GM12865 (cell line): Measurements from ENCODE around the gene PSG4.
"Not testable (repeated sequence)": the region's sequence is repeated elsewhere in the genome, so short reads cannot be mapped to it uniquely, and the experiment has no call there.

Experiments used
- DNase-seq: peaks from one replicate; pipeline ENCODE4 v3.0.0; 2010; ENCODE audit warnings: low read depth
- H3K4me3 ChIP-seq: 2 replicates; pipeline ENCODE4 v1.5.1; 2011; ENCODE audit warnings: mild to moderate bottlenecking, low read depth, low read length, control low read depth
- TF ChIP-seq, protein P1 (sequence below): IDR thresholded peaks from 2 replicates; pipeline ENCODE4 v1.5.1; 2011; ENCODE audit warnings: low read length, control low read depth, low read depth, inconsistent platforms; ENCODE audit not compliant: insufficient read depth; ENCODE audit errors: missing control alignments

Gene PSG4

GRCh38 chr19:43207991-43208390 is 2.6 kb upstream of the PSG4 start:
- DNase-seq = no peak
- TF ChIP-seq, protein P1, sequence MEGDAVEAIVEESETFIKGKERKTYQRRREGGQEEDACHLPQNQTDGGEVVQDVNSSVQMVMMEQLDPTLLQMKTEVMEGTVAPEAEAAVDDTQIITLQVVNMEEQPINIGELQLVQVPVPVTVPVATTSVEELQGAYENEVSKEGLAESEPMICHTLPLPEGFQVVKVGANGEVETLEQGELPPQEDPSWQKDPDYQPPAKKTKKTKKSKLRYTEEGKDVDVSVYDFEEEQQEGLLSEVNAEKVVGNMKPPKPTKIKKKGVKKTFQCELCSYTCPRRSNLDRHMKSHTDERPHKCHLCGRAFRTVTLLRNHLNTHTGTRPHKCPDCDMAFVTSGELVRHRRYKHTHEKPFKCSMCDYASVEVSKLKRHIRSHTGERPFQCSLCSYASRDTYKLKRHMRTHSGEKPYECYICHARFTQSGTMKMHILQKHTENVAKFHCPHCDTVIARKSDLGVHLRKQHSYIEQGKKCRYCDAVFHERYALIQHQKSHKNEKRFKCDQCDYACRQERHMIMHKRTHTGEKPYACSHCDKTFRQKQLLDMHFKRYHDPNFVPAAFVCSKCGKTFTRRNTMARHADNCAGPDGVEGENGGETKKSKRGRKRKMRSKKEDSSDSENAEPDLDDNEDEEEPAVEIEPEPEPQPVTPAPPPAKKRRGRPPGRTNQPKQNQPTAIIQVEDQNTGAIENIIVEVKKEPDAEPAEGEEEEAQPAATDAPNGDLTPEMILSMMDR = no peak
- H3K4me3 ChIP-seq = no peak overlapping the region

DNA sequence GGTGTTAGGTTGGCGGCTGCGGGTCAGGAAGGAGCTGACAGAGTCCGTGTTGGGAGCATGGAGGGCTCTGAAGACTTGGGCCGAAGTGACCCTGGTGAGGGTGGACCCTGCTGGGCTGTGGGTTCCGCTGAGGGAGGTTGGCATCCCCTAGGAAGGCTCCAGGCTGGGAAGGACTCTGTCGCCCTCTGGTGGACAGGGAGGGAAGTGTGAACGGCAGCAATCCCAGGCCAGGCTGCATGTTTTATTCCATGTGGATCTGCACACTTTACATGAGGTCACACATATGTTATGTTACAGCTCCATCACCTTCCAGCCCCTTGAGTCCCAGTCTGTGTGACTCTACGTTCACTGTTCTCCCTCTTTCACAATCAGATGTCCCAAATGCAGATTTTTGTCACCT is 1.7 kb upstream of the PSG4 start:
- TF ChIP-seq, protein P1 = peak; percentile 28
- not testable (repeated sequence) for DNase-seq

DNA sequence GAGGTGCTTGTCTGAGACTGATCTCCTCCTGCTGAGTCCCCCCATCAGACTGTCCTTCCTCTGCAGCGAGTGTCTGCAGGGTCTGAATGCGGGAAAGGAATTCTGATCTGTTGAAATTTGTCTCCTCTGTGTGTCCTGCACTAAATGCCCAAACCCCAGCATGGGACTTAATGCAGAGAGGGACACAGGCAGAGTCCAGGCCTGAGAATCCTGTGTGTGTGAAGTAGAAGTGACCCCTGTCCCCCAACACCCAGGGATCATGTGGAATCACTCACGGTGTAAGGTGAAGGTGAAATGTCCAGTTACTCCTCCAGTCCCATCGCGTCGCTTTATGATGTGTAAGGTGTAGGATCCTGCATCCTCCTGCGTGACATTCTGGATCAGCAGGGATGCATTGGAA is 1.8 kb downstream of the PSG4 start:
- not testable (repeated sequence) for DNase-seq, H3K4me3 ChIP-seq

More for the DNA sequence above, 1.7 kb upstream of the PSG4 start:
- H3K4me3 ChIP-seq = not testable (repeated sequence)

DNA sequence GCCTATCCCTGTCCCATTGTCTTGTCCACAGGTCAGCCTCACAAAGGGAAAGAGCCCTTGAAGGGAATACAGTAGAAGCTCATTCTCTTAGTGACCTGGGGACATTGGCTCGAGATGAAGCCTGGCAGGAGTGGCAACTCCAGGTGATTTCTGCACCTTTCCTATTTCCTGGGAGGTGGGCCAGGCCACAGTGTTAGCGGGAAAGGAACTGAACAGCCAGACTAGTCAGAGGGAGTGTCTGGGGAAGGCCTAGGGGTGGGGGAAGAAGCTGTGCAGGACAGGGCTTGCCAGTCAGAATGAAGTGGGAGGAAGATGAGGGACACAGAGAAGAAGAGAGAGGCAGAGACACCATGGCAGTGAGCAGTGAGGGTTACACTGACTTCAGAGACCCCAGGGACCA is 3.5 kb downstream of the PSG4 start:
- not testable (repeated sequence) for DNase-seq, H3K4me3 ChIP-seq

- not testable (repeated sequence) for DNase-seq, H3K4me3 ChIP-seq
These were observed 4.1 kb downstream of the PSG4 start for GRCh38 chr19:43201337-43201801.

DNA sequence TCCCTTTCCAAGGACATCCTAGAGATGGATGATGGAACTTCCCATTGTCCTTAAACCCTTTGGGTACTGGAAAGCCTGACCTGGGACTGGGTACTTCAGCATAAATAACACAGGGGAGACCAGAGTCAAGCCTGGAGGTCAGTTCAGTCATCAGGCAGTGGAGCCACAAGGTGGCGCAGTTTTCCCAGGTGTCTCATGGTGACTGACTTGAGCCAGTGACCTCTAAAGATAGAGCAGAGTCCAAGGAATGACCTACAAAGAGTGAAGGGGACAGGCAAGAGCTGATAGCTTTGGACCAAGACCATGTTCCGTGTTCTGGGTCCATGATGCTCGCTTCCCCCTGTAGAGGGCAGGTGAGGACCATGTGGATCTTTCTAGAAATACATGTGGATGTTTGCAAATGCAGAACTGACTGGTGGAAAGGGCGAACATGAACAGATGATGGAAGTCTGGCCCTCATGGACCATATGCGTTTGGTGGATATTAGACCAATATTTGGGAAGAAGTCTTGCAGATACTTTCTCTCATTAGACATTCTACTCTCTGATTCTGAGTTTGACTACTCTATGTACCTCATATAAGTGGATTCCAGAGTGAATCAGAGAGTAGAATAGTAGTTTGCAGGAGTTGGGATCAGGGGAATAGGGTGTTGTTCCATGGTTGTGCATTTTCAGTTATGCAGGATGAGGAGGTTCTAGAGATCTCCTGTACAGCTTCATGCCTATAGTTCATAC is 6.6 kb downstream of the PSG4 start:
- H3K4me3 ChIP-seq = not testable (repeated sequence)
- peak; percentile 3 for DNase-seq
- TF ChIP-seq, protein P1 = peak; percentile 9

GRCh38 chr19:43197666-43198397 is 7.6 kb downstream of the PSG4 start:
- not testable (repeated sequence) for DNase-seq, H3K4me3 ChIP-seq

DNA sequence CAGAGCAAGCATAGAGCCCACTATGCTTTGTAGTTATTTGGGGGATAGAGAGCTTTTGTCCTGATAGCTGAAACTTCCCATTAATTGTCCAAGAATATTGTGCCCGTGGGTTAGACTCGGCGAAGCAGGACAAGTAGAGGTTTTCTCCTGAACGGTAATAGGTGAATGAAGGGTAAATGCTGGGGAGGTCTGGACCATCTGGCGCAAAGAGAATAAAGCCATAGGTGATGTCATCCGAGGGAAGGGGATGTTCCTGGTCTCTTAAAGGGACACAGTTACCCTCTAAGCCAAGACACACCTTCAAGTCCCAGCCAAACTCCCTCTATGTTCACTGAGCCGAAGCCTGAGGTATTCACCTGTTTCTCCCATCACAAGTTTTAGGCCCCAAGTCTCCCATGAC is 11.0 kb downstream of the PSG4 start:
- not testable (repeated sequence) for DNase-seq, H3K4me3 ChIP-seq

DNA sequence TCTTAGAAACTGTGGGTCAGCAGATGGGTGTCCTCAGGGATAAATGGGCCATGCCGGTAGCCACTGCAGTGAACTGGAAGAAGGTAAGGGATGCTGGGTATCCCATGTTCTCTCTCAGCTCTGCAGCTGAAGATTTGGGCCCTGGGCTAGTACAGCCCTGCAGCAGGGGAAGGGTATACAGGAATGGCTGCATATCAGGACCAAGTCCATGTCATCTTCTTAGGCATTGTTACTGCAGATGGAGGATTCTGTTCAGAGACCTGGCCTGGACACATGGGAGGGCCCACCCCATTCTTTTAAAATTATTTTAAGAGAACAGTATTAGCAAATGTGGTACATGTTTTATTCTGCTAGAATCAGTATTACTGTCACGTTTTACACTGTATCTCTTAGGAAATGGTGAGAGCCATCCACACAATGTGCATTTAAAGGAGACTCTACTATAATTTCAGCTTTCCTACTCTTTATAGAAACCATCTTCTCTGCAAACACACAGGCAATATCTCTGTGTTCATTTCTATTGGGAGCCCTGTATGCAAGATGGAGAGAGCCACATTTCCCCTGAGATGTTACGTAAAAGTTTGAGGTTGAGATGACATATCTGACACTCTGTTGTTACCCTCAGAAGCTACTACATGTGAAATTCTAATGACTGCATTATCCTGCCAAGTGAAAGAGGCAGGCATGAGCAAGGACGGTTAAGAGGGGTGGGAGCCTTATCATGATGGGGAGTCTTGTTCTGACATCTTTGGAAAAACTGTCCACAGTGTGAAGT is 12.9 kb downstream of the PSG4 start:
- DNase-seq, H3K4me3 ChIP-seq: not testable (repeated sequence)

GRCh38 chr19:43188092-43188491 is 17.3 kb downstream of the PSG4 start:
- not testable (repeated sequence) for H3K4me3 ChIP-seq, DNase-seq
- TF ChIP-seq, protein P1 = peak; percentile 38

DNA sequence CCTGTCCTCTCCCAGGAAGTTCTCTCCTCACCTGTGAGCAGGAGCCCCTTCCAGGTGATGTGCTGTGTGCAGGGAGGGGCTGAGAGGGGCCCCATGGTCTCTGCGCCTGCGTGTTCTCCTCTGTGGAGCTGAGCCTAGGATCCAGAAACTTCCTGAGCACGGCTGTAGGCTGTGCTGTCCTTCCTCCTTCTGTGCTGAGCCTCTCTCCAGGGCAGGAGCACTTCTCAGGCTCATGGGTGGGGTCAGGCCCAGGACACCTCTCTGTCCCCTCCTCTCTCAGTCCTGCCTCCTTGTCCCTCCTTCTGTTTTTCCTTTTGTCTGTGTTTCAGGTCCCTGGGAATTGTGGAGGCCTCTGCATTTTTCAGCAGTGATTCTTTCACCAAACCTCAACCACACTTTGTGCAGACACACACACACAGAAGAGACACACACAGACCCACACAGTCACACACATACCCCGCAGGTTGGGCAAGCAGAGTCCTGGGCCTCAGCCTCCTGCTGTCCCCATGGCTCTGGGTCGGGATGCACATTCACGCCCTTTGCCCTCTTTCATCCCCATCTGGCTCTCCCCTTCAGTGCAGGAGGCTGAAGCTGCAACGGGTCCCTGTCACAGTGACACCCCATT is 19.0 kb downstream of the PSG4 start, which contains the start of gene PSG5:
PSG5 (minus strand) TSS at position 226 of the 625 bp plus-strand sequence; CDS start at position 95, 131 bp downstream.
- not testable (repeated sequence) for DNase-seq, H3K4me3 ChIP-seq

- not testable (repeated sequence) for H3K4me3 ChIP-seq, DNase-seq
These were observed 23.3 kb downstream of the PSG4 start for GRCh38 chr19:43181869-43182771.
